HG03097 (cell line): Measurements from ENCODE around the gene RNU2-1.
"Not testable (repeated sequence)": the region's sequence is repeated elsewhere in the genome, so short reads cannot be mapped to it uniquely, and the experiment has no call there.

Experiments used
- ATAC-seq: cut with Tn5 transposase; IDR thresholded peaks from one replicate; pipeline ENCODE4 v1.9.1; 2021; ENCODE audit not compliant: unreplicated experiment, low FRiP score

Gene RNU2-1

DNA sequence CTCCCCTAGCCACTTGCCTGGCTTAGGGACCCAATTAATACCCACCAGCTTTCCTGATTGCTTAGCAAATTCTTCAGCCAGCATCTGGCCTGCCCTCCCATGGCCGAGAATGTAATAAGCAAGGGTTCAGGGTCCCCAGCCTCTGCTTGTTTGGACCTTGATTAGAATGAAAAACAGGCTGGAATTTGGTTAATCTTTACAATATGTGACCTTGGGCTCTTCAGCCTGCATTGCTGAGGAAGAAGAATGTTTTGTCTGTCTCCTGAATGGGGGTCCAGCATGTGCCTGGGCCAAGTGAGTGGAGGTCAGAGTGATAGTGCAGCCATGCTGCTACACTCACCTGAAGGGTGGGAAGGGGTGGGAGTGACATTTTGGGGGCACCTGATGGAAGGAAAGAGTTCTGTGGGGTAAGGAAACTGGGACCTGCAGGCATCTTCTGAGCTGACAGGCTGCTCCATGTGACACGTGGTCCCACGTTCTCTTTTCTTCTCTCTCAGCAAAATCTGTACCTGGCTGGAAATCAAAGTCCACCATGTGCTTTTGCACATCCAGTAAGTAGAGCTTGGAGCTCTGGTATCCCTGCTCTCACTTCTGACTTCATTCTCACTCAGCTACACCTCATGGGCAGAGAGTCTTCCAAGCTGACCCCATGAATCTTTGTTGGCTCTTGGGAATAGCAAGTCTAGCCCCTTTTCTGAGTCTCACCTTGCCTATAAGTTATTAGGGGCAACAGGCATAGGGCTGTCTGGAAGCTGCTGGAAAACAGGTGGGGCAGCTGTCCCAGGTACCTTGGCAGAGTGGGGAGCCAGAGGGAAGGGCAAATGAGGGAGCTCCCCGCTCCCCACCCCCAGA, 16.8 kb downstream of the RNU2-1 start:
- ATAC-seq, result no peak

DNA sequence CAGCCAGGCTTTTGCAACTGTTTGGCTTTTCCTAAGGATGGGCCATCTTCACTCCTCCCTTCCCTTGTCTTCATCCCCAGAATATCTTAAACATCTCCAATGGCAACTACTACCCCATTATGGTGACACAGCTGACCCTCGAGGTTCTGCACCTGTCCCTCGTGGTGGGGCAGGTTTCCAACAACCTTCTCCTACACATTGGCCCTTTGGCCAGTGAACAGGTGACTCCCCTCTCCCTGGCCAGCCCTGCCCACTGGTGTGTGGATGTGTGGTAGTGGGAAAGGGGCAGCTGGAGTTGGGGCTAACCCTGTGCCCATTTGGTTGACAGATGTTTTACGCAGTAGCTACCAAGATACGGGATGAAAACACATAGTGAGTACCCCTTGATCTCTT, 17.4 kb downstream of the RNU2-1 start:
- ATAC-seq, result no peak

DNA sequence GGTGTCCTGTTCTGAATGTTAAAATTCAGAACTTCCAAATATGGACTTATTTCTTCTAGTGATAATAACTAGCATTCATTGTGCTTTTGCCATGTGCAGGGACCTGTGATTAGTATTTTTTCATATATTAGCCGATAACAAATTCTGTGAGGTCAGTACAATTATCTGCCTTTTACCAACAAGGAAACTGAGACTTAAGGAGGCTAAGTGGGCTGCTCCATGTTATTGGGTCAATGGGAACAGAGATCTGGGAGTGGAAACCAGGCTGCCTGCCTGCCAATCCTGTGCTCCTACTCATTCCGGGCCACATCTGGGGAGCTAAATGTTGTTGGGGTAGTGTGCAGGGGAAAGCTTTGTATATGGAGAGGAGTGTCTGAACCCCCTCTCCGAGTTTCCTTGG, 18.4 kb downstream of the RNU2-1 start:
- no peak for ATAC-seq

DNA sequence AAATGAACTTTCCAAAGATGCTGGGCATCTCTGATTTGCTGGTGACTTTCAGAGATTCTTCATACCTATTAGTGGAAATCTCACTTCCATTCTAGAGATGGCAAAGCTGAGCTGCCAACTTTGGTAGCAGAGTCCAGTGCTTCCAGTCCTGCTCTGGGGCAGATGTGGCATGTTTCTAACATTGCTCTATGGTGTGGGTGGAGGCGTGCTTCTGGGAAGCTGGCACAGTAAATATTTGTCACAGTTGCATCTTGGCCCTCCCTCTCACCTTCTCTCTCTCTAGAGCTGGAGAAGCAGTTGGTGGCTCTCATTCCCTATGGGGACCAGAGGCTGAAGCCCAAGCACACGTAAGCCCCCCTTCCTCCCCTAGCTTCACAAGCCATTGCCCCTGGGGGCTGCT, 20.2 kb downstream of the RNU2-1 start:
- ATAC-seq, result no peak

DNA sequence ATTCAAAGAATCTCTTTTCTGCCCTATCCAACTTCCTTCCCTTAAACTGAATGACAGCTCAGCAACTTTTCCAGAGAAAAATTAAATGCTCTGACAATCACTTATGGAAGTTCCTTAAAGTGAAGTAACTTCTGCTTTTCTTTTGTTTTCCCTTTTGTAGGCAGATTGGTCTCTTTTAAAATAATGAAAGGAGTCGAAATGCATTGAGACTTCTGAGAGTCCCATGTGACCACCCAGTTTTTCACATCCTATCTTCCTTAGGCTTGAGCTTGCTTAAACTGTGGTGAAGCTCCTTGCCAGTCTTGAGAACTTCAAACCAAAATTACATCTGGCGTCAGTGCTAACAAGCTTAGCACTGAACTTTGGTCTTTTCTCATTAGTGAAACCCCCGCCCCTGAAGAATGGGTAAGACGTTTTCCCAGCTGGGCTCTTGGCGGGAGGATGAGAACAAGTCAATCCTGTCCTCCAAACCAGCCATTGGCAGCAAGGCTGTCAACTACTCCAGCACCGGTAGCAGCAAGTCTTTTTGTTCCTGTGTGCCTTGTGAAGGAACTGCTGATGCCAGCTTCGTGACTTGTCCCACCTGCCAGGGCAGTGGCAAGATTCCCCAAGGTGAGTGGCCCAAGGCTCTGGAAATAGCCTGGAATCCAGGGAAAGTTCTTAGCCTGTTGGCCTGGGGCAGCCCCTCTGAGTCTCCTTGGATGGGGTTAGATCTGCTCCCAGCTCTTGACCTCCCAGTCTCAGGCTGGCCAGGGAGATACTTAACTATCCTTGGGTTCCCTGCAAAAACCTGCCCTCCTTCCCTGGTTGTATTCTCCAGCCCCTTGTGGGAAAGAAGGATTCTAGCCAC, 20.9 kb downstream of the RNU2-1 start:
- no peak for ATAC-seq

DNA sequence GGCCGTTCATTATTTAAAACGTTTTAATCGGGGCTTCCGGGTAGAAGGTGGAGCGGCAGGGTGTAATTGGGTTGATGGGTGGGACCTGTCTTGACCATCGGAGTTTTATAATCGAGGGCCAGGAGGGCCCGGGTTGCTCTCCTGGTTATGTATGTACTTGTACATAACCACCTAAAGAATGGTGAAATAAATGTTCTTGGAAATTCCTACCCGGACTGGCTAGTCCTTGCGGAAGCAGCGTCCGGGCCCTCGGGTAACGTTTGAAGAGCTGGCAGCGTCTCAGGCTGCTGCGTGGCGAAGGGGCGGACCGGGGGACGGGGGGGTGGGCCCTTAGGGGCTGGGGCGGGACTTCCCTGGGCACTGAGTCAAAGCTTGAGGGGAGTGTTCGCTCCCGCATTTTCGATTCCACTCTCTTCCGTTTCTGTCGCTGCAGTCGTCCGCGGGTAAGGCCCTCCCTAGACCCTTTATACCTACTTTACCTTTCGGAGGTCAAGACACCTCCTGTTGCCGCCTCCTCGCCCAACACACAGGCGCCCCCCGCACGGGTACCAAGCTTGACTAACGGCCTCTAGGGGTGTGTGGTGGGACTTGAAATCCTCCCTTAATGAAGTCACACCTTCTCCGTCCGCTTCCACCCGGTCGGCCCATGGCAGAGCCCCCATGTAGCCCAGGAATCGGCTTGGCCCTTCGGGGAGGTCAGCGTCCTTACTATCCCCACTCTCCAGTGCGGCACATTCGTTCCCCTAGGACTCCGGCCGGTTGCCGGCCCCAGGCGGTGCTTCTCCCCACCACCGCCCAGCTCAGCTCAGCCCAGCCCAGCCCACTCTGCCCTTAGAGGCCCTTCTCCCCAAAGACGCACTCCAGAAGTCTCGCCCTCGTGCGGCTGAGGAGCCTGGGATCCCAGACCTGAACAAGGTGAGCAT, 22.0 kb downstream of the RNU2-1 start, which contains the start of gene TMEM106A:
TMEM106A (plus strand) TSS at position 396 of the 923 bp plus-strand sequence. CDS start 1,167 bp downstream, outside the sequence.
- ATAC-seq, result peak; percentile 50

DNA sequence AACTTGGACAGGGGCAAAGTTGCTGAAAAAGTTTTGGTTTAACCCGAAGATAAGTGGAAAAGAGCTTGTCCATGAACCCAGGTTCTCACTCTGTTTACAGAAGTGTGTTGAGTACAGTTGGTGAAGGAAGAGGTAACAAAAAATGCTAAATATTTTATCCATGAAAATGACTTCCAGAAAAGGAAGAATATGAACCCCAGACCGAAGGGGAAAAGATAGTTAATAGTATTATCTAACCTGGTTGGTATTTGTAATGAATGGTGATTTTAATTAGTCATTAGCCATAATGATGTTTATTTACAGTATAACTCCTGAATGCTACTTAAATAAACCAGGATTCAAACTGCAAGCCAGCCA, 22.7 kb downstream of the RNU2-1 start:
- no peak for ATAC-seq

DNA sequence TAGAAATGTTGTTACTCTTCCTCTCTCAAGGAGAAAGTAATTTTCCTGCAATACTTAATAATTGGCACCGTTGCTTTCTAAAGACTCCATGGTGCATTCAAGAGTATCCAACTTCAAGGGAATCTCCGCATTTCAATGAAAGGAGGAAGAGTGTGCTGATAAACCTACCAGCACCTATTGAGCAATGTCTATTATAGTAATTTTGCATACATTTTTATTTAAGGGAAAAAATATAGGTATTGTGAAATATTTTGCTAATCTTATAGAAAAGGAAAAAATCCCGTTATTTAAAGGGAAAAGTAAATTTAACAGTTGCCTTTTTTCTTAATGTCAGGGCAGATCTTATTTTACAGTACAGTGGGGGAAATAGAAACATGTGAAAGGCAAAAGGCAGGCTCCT, 23.2 kb downstream of the RNU2-1 start:
- no peak for ATAC-seq

DNA sequence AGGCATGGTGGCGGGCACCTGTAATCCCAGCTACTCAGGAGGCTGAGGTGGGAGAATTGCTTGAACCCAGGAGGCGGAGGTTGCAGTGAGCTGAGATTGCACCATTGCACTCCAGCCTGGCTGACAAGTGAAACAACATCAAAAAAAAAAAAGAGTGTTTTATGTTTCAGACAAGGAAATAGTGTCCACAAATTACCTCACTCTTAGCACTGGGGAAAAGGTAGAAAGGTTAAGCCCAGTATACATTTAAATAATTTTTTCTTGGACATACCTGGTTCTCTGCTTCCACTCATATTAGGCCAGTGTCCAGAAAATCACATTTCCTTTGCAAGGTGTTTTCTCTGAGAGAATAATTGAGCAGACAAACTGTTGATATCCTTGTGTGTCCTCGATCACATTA, 30.8 kb downstream of the RNU2-1 start:
- not testable (repeated sequence) for ATAC-seq

DNA sequence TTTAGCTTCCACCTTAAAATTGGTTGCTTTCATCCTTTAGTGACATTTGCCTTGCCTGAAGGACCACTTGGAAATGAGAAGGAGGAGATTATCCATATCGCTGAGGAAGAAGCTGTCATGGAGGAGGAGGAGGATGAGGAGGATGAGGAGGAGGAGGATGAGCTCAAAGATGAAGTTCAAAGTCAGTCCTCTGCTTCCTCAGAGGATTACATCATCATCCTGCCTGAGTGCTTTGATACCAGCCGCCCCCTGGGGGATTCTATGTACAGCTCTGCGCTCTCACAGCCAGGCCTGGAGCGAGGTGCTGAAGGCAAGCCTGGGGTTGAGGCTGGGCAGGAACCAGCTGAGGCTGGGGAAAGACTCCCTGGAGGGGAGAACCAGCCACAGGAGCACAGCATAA, 33.6 kb downstream of the RNU2-1 start:
- ATAC-seq, result no peak

DNA sequence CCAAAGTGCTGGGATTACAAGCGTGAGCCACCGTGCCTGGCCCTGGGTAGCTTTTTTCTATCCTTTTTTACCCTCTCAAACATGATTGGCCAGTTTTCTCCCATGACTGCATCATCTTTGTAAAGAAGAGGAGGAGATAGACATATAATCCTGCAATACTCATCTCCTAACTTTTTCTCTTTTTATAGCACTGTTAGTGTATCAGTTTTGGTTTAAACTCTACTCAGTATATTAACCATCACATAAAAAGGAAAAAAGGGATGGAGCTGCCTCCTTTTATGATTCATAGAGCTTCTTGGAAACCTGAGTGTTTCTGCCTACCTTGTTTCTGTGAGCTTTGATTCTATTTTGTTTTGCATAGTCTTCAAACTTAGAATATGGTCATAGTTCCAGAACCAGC, 34.1 kb downstream of the RNU2-1 start:
- ATAC-seq, result no peak

DNA sequence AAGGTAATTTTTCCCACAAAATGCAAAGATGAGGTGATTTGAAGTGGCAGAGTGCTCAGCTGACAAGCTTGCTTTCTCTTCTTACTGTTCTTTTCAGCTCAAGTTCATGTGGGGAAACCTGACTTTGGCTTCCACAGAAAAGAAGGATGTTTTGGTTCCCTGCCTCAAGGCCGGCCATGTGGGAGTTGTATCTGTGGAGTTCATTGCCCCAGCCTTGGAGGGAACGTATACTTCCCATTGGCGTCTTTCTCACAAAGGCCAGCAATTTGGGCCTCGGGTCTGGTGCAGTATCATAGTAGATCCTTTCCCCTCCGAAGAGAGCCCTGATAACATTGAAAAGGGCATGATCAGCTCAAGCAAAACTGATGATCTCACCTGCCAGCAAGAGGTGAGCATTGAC, 40.5 kb downstream of the RNU2-1 start:
- no peak for ATAC-seq

DNA sequence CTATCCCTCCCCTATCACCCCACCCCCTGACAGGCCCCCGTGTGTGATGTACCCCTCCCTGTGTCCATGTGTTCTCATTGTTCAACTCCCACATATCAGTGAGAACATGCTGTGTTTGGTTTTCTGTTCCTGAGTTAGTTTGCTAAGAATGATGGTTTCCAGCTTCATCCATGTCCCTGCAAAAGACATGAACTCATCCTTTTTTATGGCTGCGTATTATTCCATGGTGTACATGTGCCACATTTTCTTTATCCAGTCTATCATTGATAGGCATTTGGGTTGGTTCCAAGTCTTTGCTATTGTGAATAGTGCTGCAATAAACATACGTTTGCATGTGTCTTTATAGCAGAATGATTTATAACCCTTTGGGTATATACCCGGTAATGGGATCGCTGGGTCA, 47.1 kb downstream of the RNU2-1 start:
- not testable (repeated sequence) for ATAC-seq

DNA sequence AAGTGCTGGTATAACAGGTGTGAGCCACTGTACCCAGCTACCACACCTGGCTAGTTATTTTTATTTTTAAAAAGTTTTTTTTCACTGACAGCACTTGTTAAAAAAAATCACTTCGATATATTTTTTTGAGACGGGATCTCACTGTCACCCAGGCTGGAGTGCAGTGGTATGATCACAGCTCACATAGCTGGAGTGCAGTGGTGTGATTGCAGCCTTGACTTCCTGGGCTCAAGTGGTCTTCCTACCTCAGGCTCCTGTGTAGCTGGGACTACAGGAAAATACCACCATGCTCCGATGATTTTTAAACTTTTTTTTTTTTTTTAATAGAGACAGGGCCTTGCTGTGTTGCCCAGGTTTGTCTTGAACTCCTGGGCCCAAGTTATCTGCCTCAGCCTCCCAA, 49.9 kb downstream of the RNU2-1 start:
- ATAC-seq, result no peak
